C4-2B (cell line): ENCODE measurements around the gene FMNL2.

Source experiments
- H3K27ac ChIP-seq: fragments of 450-650 bp; 2 replicates; pipeline ENCODE4 v1.5.1; 2017
- ZFX ChIP-seq: fragments of 450-650 bp; IDR thresholded peaks from 2 replicates; pipeline ENCODE4 v1.6.1; 2017
- TF ChIP-seq, protein P1 (sequence below): fragments of 450-650 bp; conservative IDR thresholded peaks from 2 replicates; pipeline ENCODE4 v1.5.1; 2017; ENCODE audit warnings: mild to moderate bottlenecking

The FMNL2 gene

DNA sequence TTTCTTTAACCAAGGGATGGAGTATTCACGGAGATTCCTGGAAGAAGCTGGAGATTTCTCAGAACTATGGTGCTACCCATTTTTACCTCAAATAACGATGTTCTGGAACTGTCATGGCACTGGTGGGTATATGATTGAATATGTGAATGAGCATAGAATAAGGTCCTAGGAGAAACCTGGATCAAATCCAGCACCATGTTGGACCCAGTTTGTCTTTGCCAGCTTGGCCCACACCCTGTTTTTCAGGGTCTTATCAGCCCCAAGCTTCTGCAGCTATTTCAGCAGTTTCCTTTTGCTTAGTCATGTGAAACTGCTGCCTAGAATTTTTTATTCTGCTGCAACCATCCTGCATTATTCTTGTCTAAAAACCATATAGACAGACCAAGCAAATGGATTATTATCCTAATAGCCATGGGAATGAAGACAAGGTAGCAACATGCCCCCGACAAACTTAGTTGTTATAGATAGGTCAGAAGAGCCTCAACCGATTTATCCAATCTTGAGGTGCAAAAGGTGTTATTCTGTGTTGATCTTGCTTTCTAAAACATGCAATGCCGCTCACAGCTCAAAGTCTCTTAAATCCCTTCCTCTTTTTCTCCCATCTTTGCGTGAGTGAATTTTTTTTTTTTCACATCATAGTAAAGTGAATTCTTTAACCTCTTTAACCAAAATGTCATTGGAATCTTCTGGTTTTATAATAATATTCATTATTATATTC is 248.7 kb downstream of the FMNL2 start:
- H3K27ac ChIP-seq = no peak overlapping the region
- TF ChIP-seq, protein P1, sequence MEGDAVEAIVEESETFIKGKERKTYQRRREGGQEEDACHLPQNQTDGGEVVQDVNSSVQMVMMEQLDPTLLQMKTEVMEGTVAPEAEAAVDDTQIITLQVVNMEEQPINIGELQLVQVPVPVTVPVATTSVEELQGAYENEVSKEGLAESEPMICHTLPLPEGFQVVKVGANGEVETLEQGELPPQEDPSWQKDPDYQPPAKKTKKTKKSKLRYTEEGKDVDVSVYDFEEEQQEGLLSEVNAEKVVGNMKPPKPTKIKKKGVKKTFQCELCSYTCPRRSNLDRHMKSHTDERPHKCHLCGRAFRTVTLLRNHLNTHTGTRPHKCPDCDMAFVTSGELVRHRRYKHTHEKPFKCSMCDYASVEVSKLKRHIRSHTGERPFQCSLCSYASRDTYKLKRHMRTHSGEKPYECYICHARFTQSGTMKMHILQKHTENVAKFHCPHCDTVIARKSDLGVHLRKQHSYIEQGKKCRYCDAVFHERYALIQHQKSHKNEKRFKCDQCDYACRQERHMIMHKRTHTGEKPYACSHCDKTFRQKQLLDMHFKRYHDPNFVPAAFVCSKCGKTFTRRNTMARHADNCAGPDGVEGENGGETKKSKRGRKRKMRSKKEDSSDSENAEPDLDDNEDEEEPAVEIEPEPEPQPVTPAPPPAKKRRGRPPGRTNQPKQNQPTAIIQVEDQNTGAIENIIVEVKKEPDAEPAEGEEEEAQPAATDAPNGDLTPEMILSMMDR = no peak
- no peak for TF ChIP-seq ZFX

DNA sequence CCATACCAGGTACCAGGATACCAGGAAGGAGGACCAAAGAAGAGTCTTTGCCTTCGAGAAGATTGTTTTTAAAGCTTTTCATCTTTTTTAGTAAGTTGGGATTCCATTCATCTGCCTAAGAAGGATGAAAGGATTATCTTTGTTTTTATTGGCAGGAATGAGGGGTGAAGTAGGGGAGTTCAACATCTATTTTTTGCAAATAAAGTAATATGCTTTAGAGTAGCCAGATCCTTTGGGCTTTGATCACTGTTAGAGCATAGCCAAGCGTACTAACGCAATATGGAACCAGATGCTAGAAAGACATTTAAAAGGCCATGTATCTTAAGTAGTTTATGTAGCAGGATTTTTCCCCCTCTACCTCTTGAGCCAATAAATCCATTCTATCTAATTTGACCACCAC is 249.3 kb downstream of the FMNL2 start:
- TF ChIP-seq ZFX = no peak
- TF ChIP-seq, protein P1 = no peak
- H3K27ac ChIP-seq = no peak overlapping the region

DNA sequence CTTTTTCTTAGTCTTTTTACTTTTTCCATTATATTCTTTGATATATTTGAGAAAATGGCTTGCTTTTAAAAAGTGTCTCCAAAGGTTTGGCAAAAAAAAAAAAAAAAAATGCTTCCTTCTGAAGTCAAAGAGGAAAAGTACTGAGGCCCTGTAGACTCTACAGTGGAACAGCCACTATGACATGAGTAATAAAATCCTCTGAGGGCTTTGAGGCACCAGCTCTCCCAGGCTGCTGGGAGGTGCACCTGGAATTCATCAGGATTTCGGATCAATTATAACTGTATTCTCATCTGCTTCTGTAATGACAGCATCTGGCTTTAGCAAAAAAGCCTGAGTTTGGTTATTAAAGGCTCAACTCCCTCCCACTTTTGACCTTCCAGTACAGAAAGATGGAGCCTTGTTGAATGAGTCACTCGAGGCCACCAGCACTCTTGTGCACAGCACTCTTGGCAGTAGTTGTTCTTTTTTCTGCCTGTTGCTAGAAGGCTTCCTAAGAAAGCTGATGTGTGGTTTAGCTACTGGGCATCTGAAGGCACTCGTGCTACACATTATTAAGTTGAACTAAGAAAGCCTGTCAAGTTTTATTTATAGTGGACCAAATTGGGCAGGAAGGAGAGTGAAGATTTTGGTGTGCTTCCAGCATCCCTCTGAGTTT is 251.0 kb downstream of the FMNL2 start:
- no peak for TF ChIP-seq ZFX
- TF ChIP-seq, protein P1 = no peak
- H3K27ac ChIP-seq = no peak overlapping the region

DNA sequence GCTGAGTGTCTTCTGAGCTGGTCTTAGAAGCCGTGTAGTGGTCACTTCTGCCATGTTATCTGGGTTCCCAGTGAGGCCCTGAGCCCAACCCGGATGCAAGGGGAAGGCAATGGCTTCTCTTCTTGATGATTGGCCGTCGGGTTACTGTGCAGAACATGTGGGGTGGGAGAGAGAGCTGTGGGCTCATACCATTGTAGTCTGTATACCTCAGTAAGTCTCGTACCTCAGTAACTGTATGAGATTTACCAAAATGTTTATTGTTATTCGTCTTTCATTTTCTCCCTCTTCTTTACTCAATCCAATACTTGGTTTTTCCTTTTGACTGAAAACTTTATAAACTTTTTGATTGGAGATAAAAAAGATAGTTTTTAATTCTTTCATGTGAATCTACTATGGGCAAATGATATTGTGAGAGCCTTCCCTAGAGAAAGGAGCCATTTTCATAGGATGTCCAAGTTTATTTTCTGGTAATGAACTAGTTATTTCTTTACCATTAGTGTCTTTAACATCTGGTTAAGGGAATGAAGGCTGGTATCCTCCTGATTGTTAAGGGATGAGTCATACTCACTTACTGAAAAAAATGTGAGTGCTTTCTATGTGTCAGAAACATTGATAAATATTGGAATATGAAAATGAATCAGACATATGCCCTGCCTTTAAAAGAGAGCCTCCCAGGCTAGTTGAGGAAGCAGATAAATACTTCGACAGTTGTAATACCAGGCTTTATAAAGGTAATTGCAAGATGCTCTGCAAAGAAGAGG is 252.4 kb downstream of the FMNL2 start:
- TF ChIP-seq, protein P1 = no peak
- no peak for TF ChIP-seq ZFX
- H3K27ac ChIP-seq = no peak overlapping the region

DNA sequence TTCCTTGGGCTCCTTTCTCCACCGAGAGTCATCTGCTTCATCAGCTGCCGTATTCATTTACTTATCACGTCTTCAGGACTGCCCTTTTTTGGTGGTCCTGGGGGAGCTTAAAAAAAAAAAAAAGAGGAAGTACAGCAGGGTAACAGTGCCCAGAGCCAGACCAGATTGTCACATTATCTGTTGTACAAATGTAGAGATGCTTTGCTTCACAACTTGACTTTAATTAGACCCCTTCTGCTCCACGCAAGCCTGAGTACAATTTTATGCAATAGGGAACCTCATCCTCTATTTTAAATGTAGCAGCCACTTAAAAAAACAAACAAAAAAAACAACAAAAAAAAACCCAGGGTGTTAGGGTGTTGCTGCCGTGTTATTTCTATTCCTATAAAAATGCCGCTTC is 254.0 kb downstream of the FMNL2 start:
- TF ChIP-seq, protein P1 = no peak
- TF ChIP-seq ZFX = no peak
- no peak overlapping the region for H3K27ac ChIP-seq

DNA sequence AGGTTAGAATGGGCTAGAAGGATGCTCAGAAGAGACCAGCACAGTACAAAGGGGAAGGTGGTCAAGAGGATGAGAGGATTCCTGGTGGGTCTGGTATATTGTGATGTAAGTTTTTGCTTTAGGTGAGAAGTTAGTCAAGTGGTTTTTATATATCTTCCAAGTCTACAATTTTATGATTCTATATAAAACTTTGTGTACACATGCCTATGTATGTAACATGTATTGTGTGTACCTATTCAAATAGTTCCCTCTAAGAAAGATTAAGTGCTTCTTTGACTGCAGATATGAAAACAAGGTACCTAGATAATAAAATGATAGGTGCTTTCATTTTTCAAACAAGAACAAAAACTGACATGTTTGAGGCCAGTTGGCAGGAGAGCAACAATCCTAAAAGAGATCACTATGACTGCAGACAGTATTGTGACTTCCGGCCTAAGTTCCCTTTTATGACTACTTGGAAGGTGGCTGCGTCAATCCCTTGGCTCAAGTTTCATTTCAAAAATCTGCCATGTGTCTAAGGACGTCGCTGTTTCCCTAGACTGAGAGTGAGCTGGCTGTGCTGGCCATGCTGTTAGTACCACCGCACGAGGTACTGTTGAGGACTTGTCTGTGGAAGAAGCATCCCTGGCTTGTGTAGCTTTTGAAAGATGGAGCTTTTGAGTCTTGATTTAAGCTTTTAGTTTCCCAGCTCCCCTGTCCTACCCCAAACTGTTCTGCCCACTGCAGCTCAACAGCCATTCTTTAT is 259.2 kb downstream of the FMNL2 start:
- TF ChIP-seq ZFX = no peak
- TF ChIP-seq, protein P1 = 0 out of 2 replicates have a peak, but pooled peaks have one; percentile 5
- H3K27ac ChIP-seq = no peak overlapping the region
